Fibroblast of lung (primary cell): ENCODE measurements around the gene TMEM134. TPM values are rescaled to one million over a fixed set of nuclear protein-coding genes. Genes with fewer than 3 reads are reported as not detected.

ENCODE experiments used
- DNase-seq, 2 donors: peaks; one replicate each; pipeline versions ENCODE4 v3.0.0 to v3.0.0-alpha.2; 2010; ENCODE audit warnings: low read depth in 2 of 2
- H2AFZ ChIP-seq: 2 replicates; pipeline ENCODE4 v1.5.1; 2012; ENCODE audit warnings: low read length, control low read depth, inconsistent platforms
- H3K27ac ChIP-seq: 2 replicates; pipeline ENCODE4 v1.5.1; 2011; ENCODE audit warnings: low read length, control low read depth; ENCODE audit not compliant: insufficient read depth
- H3K27me3 ChIP-seq: 2 replicates; pipeline ENCODE4 v1.5.1; 2011; ENCODE audit warnings: mild to moderate bottlenecking, low read length; ENCODE audit not compliant: control insufficient read depth, insufficient read depth
- H3K36me3 ChIP-seq: 2 replicates; pipeline ENCODE4 v1.5.1; 2011; ENCODE audit warnings: low read length; ENCODE audit not compliant: control insufficient read depth, insufficient read depth
- H3K4me1 ChIP-seq: 2 replicates; pipeline ENCODE4 v1.5.1; 2011; ENCODE audit warnings: low read length; ENCODE audit not compliant: control insufficient read depth, insufficient read depth; ENCODE audit errors: extremely low read depth
- H3K4me2 ChIP-seq: 2 replicates; pipeline ENCODE4 v1.5.1; 2011; ENCODE audit warnings: low read length, control low read depth; ENCODE audit not compliant: insufficient read depth; ENCODE audit errors: extremely low read depth
- H3K4me3 ChIP-seq, 4 experiments: fragments of 200-600 bp in 1 of 4; sonication (generic) in 1 of 4; replicated peaks in 1 of 4; 2 replicates each; pipeline ENCODE4 v1.5.1; 2011 to 2016; ENCODE audit warnings: low read length in 4 of 4, low read depth in 3 of 4, mild to moderate bottlenecking in 3 of 4, control low read depth in 2 of 4, inconsistent platforms in 1 of 4, mixed read lengths in 1 of 4; ENCODE audit not compliant: insufficient read depth in 1 of 4; ENCODE audit errors: control extremely low read depth in 1 of 4
- H3K79me2 ChIP-seq: 2 replicates; pipeline ENCODE4 v1.5.1; 2012; ENCODE audit warnings: mild to moderate bottlenecking, low read length, inconsistent platforms; ENCODE audit not compliant: control insufficient read depth, insufficient read depth
- H3K9ac ChIP-seq: 2 replicates; pipeline ENCODE4 v1.5.1; 2011; ENCODE audit warnings: mild to moderate bottlenecking, low read length, control low read depth; ENCODE audit not compliant: insufficient read depth
- H3K9me3 ChIP-seq: 2 replicates; pipeline ENCODE4 v1.5.1; 2012; ENCODE audit warnings: low read depth, low read length; ENCODE audit not compliant: control insufficient read depth, insufficient read depth
- H4K20me1 ChIP-seq: 2 replicates; pipeline ENCODE4 v1.5.1; 2011; ENCODE audit warnings: low read length; ENCODE audit not compliant: control insufficient read depth, insufficient read depth; ENCODE audit errors: extremely low read depth
- EZH2 ChIP-seq: IDR thresholded peaks from 2 replicates; pipeline ENCODE4 v1.5.1; 2012; ENCODE audit warnings: low read length, control low read depth, mild to moderate bottlenecking; ENCODE audit errors: missing control alignments
- polyA plus RNA-seq, 2 donors: library from polyadenylated mRNA; depleted of rRNA in 1 of 2; stranded (reverse) in 1 of 2; unstranded in 1 of 2; fragments of >200 nt; gene quantifications; 2 replicates each; pipeline ENCODE4 v1.2.1, GENCODE V29; 2011 to 2012; ENCODE audit warnings: missing spikeins in 1 of 2
- total RNA-seq: library from RNA; depleted of rRNA; stranded (reverse); fragments of >200 nt; gene quantifications from 2 replicates; pipeline ENCODE4 v1.2.1, GENCODE V29; 2014
- TF ChIP-seq, protein P1 (sequence below), 2 donors: IDR thresholded peaks in 1 of 2; conservative IDR thresholded peaks in 1 of 2; 1 replicate in 1 of 2; 2 replicates in 1 of 2; pipeline ENCODE4 v1.5.1; 2011 to 2012; ENCODE audit warnings: low read length in 2 of 2, control low read depth in 1 of 2, inconsistent platforms in 1 of 2, low read depth in 1 of 2, mild to moderate bottlenecking in 1 of 2

The TMEM134 gene
- total and polyA plus RNA-seq, 2 donors (not counting 1 experiment from before 2014, with no cell fraction given): 11.2 to 22.0 TPM

DNA sequence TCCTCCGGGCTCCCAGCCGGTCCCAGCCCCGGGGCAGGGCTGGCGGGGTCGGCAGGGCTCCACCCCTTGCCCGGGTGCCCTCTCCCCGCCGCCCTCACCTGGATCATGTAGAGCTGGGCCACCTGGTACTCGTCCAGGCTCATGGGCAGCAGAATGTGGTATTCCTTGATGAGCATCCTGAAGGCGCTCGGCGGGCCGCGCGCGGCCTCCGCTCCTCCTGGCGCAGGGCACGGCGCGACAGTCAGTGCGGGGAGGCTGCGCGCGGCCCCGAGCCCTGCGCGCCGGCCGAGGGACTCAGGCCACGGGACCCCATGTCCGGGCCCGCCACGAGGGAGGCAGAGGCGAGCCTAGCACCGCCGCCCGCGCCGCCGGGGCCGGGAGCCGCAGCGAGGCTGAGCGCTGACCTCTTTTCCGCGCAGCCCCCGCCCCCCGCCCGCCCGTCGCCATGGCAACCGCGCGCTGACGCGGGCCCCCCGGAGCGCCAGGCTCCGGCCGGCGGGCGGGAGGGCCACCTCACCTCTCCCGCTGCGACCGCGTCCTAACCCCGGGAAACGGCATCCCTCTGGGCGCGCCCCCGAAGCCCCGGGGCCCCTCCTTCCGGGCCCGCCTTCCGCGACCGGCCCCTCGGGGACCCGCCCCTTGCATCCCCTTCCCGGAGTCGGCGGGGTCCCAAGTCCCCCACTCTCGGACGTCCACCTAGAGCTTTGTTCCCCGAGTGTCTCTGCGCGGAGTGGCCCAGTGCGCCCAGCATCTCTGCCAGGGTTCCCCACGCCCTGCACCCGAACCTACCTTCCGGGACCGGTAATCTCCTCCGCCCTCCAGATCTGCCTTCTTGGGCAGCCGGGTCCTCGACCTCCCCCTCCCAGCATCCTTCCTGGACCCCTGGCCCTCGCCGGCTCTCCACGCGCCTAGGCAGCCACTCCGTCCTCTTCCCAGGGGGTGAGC lies 35.2 kb upstream of the TMEM134 start:
- no peak for TF ChIP-seq EZH2
- TF ChIP-seq, protein P1, sequence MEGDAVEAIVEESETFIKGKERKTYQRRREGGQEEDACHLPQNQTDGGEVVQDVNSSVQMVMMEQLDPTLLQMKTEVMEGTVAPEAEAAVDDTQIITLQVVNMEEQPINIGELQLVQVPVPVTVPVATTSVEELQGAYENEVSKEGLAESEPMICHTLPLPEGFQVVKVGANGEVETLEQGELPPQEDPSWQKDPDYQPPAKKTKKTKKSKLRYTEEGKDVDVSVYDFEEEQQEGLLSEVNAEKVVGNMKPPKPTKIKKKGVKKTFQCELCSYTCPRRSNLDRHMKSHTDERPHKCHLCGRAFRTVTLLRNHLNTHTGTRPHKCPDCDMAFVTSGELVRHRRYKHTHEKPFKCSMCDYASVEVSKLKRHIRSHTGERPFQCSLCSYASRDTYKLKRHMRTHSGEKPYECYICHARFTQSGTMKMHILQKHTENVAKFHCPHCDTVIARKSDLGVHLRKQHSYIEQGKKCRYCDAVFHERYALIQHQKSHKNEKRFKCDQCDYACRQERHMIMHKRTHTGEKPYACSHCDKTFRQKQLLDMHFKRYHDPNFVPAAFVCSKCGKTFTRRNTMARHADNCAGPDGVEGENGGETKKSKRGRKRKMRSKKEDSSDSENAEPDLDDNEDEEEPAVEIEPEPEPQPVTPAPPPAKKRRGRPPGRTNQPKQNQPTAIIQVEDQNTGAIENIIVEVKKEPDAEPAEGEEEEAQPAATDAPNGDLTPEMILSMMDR (conservative IDR thresholded peaks at IDR 0.05 in 1 of 2, IDR thresholded peaks at IDR 0.05 in 1 of 2; ENCODE audit: low read depth in 1 of 2, low read length in 2 of 2): no peak
- H3K9ac ChIP-seq: peak overlapping the region; percentile 70
- peaks cover 4% of the 10 kb centered on the region for H3K36me3 ChIP-seq
- peak overlapping the region; percentile 84 for H3K4me2 ChIP-seq
- H3K27ac ChIP-seq: peak overlapping the region; percentile 92
- peak overlapping the region; percentile 52 for H2AFZ ChIP-seq
- H3K79me2 ChIP-seq: no peaks in the 10 kb centered on the region
- no peaks in the 10 kb centered on the region for H3K9me3 ChIP-seq
- peaks cover 11% of the 10 kb centered on the region for H3K4me1 ChIP-seq
- H3K27me3 ChIP-seq: no peaks in the 10 kb centered on the region
- H4K20me1 ChIP-seq: no peaks in the 10 kb centered on the region
- peak overlapping the region; percentile 67 to 79 (median 68) for H3K4me3 ChIP-seq
- peak; percentile 13 to 16 for DNase-seq

DNA sequence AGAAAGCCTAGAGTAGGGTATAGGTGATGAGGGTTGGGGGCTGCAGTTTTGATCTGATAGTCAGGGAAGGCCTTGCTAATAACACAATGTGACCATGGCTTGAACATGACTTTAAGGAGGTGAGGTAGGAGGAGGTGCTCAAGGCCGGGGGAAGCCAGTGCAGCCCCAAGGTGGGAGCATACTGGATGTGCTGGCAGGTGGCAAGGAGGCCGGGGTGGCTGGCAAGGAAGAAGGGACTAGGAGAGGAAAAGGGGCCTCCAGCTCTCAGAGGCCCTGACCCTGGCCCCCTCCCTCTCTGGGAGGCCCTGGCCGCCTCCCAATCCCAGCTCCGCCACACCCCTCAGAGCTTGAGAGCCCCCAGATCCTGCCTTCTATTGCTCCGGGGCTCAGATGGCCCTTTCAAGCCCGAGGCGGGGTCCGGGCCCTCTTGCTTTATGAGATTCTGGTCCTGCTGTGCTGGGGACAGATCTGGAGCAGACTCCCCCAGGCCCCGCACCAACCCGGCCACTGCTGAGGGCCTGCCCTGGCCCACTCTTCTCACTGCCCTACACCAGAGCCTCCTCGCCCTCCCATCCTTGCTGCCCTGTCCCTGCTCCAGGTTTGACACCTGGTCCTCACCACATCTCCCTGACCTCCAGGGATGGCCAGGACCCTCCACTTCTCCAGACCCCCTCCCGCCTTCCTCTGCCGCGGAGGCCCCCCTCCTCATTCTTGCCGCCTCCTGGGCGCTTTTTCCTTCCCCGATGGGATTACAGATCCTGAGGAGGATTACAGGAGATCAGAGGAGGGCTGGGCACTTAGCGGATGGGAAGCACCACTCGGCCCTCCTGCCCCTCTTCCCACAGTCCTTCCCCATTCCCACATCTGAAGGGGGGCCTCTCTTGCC lies 34.3 kb upstream of the TMEM134 start:
- H3K4me2 ChIP-seq: peak overlapping the region; percentile 80
- H3K27ac ChIP-seq: no peak overlapping the region
- H3K79me2 ChIP-seq: no peaks in the 10 kb centered on the region
- H3K4me1 ChIP-seq: peaks cover 11% of the 10 kb centered on the region
- peak overlapping the region; percentile 17 to 70 (median 50) for H3K4me3 ChIP-seq
- H2AFZ ChIP-seq: no peak overlapping the region
- H3K27me3 ChIP-seq: no peaks in the 10 kb centered on the region
- peak overlapping the region; percentile 70 for H3K9ac ChIP-seq
- TF ChIP-seq, protein P1 (conservative IDR thresholded peaks at IDR 0.05 in 1 of 2, IDR thresholded peaks at IDR 0.05 in 1 of 2; ENCODE audit: low read depth in 1 of 2, low read length in 2 of 2): no peak
- no peak for TF ChIP-seq EZH2
- no peaks in the 10 kb centered on the region for H4K20me1 ChIP-seq
- no peaks in the 10 kb centered on the region for H3K9me3 ChIP-seq
- H3K36me3 ChIP-seq: peaks cover 4% of the 10 kb centered on the region
- no peak for DNase-seq
